Measurements from ENCODE around the gene ENPEP. TPM values are rescaled to one million over a fixed set of nuclear protein-coding genes. Genes with fewer than 3 reads are reported as not detected.

Gene ENPEP
- total RNA-seq, 6 donors from 2014 or later = 0.49 to 10.6 (median 6.1) TPM

DNA sequence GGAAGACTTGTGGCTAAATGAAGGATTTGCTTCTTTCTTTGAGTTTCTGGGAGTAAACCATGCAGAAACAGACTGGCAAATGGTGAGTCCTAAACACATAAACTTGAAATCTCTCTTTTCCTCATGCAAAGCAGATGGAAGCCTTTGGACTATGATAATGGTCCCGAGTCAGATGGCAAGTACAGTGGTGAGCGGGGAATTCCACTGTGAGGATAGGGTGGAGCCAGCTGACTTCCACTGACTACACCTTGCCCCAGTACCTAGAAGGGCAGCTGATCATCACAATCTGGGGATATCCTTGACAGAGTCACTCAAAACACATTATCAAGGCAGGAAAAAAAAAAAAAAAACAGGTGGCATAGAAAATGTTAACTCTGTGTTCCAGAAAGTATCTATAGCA lies 34.3 kb downstream of the ENPEP start:
- H3K27ac ChIP-seq = no peak overlapping the region
- H3K27me3 ChIP-seq = no peaks in the 10 kb centered on the region
- no peak for DNase-seq
- no peak for ATAC-seq (ENCODE audit: low FRiP score in 2 of 2)
- no peaks in the 10 kb centered on the region for H3K9me3 ChIP-seq
- no peaks in the 10 kb centered on the region for H3K36me3 ChIP-seq
- 71 to 72% methylated on average over 2 of the region's 2 CpGs for WGBS, 2 donors
- H3K4me1 ChIP-seq = peaks cover 0 to under 1% (median 0%) of the 10 kb centered on the region in 4 donors
- TF ChIP-seq EP300 (IDR thresholded peaks at IDR 0.05) (no peak), POLR2A (IDR thresholded peaks at IDR 0.05) (no peak), POLR2AphosphoS5 (IDR thresholded peaks at IDR 0.05) (no peak)
- TF ChIP-seq, protein P1, sequence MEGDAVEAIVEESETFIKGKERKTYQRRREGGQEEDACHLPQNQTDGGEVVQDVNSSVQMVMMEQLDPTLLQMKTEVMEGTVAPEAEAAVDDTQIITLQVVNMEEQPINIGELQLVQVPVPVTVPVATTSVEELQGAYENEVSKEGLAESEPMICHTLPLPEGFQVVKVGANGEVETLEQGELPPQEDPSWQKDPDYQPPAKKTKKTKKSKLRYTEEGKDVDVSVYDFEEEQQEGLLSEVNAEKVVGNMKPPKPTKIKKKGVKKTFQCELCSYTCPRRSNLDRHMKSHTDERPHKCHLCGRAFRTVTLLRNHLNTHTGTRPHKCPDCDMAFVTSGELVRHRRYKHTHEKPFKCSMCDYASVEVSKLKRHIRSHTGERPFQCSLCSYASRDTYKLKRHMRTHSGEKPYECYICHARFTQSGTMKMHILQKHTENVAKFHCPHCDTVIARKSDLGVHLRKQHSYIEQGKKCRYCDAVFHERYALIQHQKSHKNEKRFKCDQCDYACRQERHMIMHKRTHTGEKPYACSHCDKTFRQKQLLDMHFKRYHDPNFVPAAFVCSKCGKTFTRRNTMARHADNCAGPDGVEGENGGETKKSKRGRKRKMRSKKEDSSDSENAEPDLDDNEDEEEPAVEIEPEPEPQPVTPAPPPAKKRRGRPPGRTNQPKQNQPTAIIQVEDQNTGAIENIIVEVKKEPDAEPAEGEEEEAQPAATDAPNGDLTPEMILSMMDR (IDR thresholded peaks at IDR 0.05) = no peak
- H3K4me3 ChIP-seq = no peak overlapping the region

DNA sequence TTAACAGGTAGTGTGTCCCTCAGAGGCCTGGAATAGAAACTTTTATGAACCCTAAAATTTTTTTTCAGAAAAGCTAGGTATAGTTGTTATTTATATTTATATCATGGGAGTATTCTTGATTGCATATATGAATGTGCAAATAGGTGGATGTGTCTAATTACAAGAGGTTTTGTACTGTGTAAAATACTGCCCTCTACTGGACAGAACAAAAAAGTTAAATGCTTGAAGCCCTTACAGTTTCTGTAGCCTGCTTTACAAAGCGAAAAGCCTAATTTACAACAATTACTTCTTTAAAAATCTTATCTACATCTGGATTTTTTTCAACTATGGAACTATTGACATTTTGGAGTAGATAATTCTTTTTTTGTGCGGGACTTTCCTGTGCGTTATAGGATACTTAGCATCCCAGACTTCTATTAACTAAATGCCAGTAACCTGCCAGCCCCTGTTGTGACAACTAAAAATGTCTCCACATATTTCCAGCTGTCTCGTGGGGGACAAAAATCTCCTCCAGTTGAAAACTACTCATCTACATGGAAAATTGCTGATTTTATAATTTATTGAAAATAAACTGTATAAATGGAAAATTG lies 35.1 kb downstream of the ENPEP start:
- Histone ChIP-seq H3K27me3 (no peaks in the 10 kb centered on the region), H3K4me1 (peaks cover 0 to 8% (median 0%) of the 10 kb centered on the region in 4 donors), H3K4me3 (no peak overlapping the region), H3K27ac (no peak overlapping the region), H3K36me3 (no peaks in the 10 kb centered on the region), H3K9me3 (no peaks in the 10 kb centered on the region)
- DNase-seq (no peak), ATAC-seq (ENCODE audit: low FRiP score in 2 of 2) (peak in 1 of 2 donors; percentile 83)
- TF ChIP-seq POLR2A (IDR thresholded peaks at IDR 0.05) = no peak
- TF ChIP-seq, protein P1 (IDR thresholded peaks at IDR 0.05) = peak in 5 of 6 experiments; percentile 47 to 59 (median 53)
- 41 to 47% methylated on average over 4 of the region's 4 CpGs for WGBS, 2 donors

DNA sequence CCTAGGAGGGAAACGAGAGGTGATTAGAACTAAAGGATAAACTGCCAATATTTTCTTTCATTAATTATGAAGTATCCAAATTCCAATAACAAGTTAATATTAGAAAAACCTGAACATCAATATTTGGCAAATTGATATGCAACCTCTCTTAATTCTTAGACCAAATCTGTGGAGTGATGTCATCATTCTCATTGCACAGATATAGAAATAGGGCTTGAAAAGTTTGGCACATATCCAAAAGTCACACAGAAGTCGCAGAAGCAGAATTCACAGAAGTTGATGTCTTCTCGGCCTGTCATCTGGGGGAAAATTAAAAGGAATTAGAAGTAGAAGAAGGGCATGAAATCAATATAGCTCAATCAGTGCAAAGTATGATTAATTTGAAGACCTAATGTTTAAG lies 36.9 kb downstream of the ENPEP start:
- no peaks in the 10 kb centered on the region for H3K27me3 ChIP-seq
- TF ChIP-seq POLR2A (IDR thresholded peaks at IDR 0.05) (no peak), POLR2AphosphoS5 (IDR thresholded peaks at IDR 0.05) (no peak), EP300 (IDR thresholded peaks at IDR 0.05) (no peak)
- TF ChIP-seq, protein P1 (IDR thresholded peaks at IDR 0.05) = no peak
- DNase-seq = no peak
- H3K9me3 ChIP-seq = no peaks in the 10 kb centered on the region
- no peaks in the 10 kb centered on the region for H3K36me3 ChIP-seq
- ATAC-seq (ENCODE audit: low FRiP score in 2 of 2) = no peak
- no peak overlapping the region for H3K27ac ChIP-seq
- H3K4me1 ChIP-seq = peaks cover 0 to 12% (median 0%) of the 10 kb centered on the region in 4 donors
- H3K4me3 ChIP-seq = no peak overlapping the region
- 64 to 72% methylated on average over 3 of the region's 3 CpGs for WGBS, 2 donors

DNA sequence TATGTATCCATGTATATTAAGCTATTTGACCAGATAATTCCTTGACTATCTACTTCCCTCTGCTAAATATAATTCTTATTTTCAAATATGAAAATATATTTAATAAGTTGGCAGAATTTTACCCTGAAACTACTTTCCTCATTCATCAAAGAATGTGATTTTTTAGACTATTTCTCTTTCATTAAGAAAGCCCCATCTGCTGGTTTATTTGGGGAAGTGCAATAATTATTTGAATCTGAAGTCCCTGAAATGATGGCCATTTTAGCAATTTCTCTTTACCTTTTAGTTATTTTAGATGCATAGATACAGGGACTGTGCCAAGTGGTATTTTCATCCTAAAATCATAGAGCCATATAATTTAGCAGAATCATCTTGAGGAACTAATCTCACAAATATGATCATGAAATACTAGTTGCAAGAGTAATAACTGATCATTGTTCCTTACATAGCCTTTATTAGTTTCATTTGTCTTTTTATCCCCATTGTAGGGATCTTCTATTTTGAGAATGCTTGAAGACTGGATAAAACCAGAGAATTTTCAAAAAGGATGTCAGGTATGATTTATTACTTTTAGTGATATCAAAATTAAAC lies 39.0 kb downstream of the ENPEP start:
- H3K4me3 ChIP-seq = no peak overlapping the region
- DNase-seq (no peak), ATAC-seq (ENCODE audit: low FRiP score in 2 of 2) (peak in 1 of 2 donors; percentile 46)
- TF ChIP-seq POLR2A (IDR thresholded peaks at IDR 0.05) (no peak), POLR2AphosphoS5 (IDR thresholded peaks at IDR 0.05) (no peak)
- TF ChIP-seq, protein P1 (IDR thresholded peaks at IDR 0.05) = peak in 5 of 6 experiments; percentile 48 to 60 (median 50)
- no peaks in the 10 kb centered on the region for H3K27me3 ChIP-seq
- H3K9me3 ChIP-seq = no peaks in the 10 kb centered on the region
- no peak overlapping the region for H3K27ac ChIP-seq
- peaks cover 0 to 12% (median 0%) of the 10 kb centered on the region in 4 donors for H3K4me1 ChIP-seq
- H3K36me3 ChIP-seq = no peaks in the 10 kb centered on the region

DNA sequence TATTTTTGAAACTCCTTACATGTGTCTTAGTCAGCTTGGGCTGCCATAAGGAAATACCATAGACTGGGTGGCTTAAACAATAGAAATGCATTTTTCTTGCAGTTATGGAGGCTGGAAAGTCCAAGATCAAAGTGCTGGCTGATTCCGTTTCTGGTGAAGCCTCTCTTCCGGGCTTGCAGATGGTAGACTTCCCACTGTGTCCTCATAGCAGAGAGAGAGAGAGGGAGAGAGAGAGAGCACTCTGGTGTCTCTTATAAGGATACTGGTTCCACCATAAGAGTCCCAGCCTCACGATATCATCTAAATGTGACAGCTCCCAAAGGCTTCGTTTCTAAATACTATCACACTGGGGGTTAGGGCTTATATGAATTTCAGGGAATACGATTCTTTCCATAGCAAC lies 39.7 kb downstream of the ENPEP start:
- H3K9me3 ChIP-seq = no peaks in the 10 kb centered on the region
- H3K4me3 ChIP-seq = peak overlapping the region in 3 of 4 donors; percentile 44 to 61 (median 53)
- TF ChIP-seq, protein P1 (IDR thresholded peaks at IDR 0.05) = no peak
- TF ChIP-seq POLR2AphosphoS5 (IDR thresholded peaks at IDR 0.05) = no peak
- TF ChIP-seq POLR2A (IDR thresholded peaks at IDR 0.05) = no peak
- no peak for TF ChIP-seq EP300 (IDR thresholded peaks at IDR 0.05)
- ATAC-seq (ENCODE audit: low FRiP score in 2 of 2) = peak in 1 of 2 donors; percentile 38
- peak overlapping the region; percentile 36 to 76 (median 42) for H3K27ac ChIP-seq
- 52 to 56% methylated on average over 5 of the region's 5 CpGs for WGBS, 2 donors
- no peaks in the 10 kb centered on the region for H3K27me3 ChIP-seq
- H3K4me1 ChIP-seq = peaks cover 0 to 12% (median 0%) of the 10 kb centered on the region in 4 donors
- no peak for DNase-seq
- no peaks in the 10 kb centered on the region for H3K36me3 ChIP-seq

Data from upper lobe of left lung (tissue), 6 donors.